ENCODE results near the gene DDX25. TPM values are rescaled to one million over a fixed set of nuclear protein-coding genes. Genes with fewer than 3 reads are reported as not detected.
"Not testable (repeated sequence)": the region's sequence is repeated elsewhere in the genome, so short reads cannot be mapped to it uniquely, and the experiment has no call there.

DDX25 gene
- polyA plus RNA-seq, 3 donors from 2014 or later: not detected

DNA sequence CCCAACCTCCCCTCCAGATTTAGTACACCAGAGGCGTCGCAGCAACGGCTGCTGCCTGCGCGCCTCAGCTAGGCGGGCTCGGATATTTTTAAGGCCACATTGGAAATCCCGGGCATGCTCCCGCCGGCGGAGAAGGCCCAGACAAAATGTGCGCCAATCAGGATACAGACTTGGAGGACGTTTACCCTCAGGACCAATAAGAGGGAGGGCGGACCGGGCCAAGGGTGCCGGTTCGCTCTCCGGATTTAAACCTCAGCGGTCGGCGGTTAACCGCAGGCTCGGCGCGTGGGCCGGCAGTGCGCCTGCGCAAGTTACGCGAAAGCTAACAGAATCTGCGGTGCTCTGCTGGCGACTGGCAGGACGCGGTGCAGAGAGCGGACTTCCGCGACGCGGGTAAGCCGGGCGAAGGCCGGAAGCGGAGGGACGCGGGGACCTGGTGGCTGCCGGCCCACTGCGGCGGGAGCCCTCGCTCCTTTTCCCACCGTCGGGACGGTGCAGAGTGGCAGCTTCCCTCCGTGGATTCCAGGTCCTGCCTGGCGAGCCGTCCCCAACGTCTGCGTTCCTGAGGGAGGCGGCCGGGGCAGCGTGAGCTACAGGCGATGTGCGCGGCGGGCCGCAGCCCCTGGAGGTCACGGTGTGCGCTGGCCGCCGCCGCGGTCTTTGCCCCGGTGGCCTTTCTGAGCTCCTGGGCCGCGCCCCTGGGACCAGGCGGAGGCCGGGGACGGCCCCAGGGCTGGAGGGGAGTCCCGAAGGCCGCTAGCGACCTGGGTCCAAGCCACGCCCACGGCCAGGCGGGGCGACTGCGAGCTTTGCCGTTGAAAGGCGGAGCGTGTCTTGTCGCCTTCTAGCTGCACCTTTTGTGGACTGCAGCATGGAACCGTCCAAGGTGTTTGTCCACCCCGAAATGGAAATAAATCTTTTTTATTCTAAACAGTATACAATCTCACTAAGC lies 16.7 kb upstream of the DDX25 start, which contains the start of gene HYLS1:
Gene HYLS1 (plus strand): TSS at position 296 of the 952 bp plus-strand sequence. CDS start 11,701 bp downstream, outside the sequence.
- Mint-ChIP-seq H3K4me3 (peak within 1 kb of the TSS; percentile 85 to 97 (median 94)), H3K4me1 (peaks cover 20 to 46% of the 10 kb centered on the region in 2 donors), H3K9me3 (peaks cover 0 to 2% (median 0%) of the 10 kb centered on the region in 6 donors), H3K36me3 (peaks cover 0 to 3% (median 0%) of the 10 kb centered on the region in 3 donors), H3K27ac (peak within 1 kb of the TSS; percentile 91 to 99 (median 96)), H3K27me3 (ENCODE audit: low read depth in 3 of 3) (peaks cover 14 to 23% (median 17%) of the 10 kb centered on the region in 3 donors)
- peak; percentile 98 to 99 (median 98) for DNase-seq

DNA sequence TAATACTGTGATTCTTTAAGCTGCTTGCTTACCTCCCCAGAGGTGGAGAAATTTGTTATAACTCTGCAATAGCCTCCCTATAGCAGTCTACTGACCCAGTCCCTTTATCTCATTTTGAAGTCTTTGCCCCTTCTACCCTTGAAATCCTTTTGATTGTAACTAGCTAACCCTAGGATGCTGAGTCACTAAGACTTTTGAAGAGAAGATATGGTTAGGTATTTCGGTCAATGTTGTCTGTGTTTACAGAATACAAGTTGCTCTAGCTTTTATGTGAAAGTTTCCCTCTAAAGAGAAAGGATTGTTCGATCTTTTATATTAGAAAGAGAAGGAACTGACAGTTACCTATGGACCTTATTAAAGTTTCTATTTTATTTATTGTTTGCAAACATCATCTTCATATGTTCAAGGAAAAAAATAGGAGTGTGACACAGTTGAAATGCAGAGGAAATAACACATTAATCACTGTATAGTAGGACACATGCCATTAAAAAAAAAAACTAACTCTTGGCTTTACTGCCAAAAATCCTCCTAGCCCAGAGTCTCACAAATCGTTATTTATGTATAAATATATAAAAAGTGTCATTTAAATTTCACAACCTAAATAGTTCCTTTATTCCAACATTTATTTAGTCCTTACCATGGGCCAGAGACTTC lies 13.7 kb upstream of the DDX25 start:
- DNase-seq: no peak
- peak overlapping the region in 2 of 5 donors; percentile 15 to 44 for H3K4me3 Mint-ChIP-seq
- peaks cover 0 to 2% (median 0%) of the 10 kb centered on the region in 6 donors for H3K9me3 Mint-ChIP-seq
- peak overlapping the region in 1 of 6 donors; percentile 55 for H3K27ac Mint-ChIP-seq
- peaks cover 20 to 46% of the 10 kb centered on the region in 2 donors for H3K4me1 Mint-ChIP-seq
- peaks cover 6 to 13% (median 11%) of the 10 kb centered on the region in 3 donors for H3K36me3 Mint-ChIP-seq
- peaks cover 14 to 21% (median 17%) of the 10 kb centered on the region in 3 donors for H3K27me3 Mint-ChIP-seq (ENCODE audit: low read depth in 3 of 3)

DNA sequence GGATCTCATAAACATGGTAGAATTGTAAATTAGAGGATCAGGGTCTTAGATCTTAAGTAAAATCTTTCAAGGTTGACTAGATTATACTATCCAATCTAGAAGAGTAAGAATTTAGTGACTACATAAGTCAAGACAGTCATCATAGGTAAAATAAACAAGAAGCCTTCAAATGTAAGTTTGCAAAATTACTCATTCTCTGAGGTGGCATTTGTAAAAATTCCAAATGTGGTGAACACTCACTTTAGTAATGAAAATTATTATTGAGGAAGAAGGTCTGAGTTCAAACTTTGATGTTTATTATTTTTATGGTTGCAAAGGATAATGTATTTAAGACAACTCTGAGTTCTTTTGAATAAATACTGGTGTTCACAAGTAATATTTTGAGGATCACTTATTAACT lies 12.2 kb upstream of the DDX25 start:
- Mint-ChIP-seq H3K36me3 (peaks cover 6 to 13% (median 11%) of the 10 kb centered on the region in 3 donors), H3K27ac (no peak overlapping the region), H3K4me3 (no peak overlapping the region), H3K9me3 (peaks cover 0 to 2% (median 0%) of the 10 kb centered on the region in 6 donors), H3K27me3 (ENCODE audit: low read depth in 3 of 3) (peaks cover 8 to 15% (median 12%) of the 10 kb centered on the region in 3 donors), H3K4me1 (peaks cover 15 to 41% of the 10 kb centered on the region in 2 donors)
- DNase-seq: no peak

- DNase-seq: no peak
- Mint-ChIP-seq H3K27me3 (ENCODE audit: low read depth in 3 of 3) (peaks cover 0 to 6% (median 3%) of the 10 kb centered on the region in 3 donors), H3K4me1 (peaks cover 11 to 43% of the 10 kb centered on the region in 2 donors), H3K36me3 (peaks cover 6 to 13% (median 11%) of the 10 kb centered on the region in 3 donors), H3K4me3 (no peak overlapping the region), H3K9me3 (no peaks in the 10 kb centered on the region), H3K27ac (no peak overlapping the region)
Observed at GRCh38 chr11:125892994-125893393, 11.3 kb upstream of the DDX25 start.

GRCh38 chr11:125901872-125902271 lies 2.4 kb upstream of the DDX25 start:
- Mint-ChIP-seq H3K4me3 (peak overlapping the region; percentile 55 to 79 (median 77)), H3K27me3 (ENCODE audit: low read depth in 3 of 3) (peaks cover 5 to 19% (median 16%) of the 10 kb centered on the region in 3 donors), H3K27ac (peak overlapping the region in 3 of 6 donors; percentile 14 to 72 (median 34)), H3K9me3 (peaks cover 0 to 2% (median 0%) of the 10 kb centered on the region in 6 donors), H3K36me3 (peaks cover 10 to 15% (median 12%) of the 10 kb centered on the region in 3 donors), H3K4me1 (peaks cover 31 to 72% of the 10 kb centered on the region in 2 donors)
- no peak for DNase-seq

DNA sequence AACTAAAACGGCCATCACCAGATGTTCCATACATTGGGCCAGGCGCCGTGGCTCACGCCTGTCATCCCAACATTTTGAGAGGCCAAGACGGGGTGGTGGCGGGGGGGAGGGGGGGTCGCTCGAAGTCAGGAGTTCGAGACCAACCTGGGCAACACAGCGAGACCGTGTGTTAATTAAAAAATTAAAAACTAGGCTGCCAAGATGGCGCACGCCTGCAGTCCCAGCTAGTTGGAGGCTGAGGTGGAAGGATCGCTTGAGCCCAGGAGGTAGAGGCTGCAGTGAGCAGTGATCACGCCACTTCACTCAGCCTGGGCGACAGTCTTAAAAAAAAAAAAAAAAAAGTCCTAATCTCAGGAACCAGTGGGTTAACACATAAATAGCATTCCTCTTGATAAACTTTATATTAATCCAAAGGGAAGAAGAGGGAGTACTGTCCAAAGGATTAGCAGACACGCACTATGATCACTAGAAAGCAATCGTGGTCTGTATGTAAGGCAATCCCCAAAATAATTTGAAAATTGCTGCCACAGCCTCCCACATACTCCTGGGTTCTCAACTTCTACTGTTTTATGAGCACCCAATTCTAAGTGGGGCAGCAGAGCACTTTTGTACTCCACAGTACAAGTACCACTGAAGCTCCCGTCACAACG lies 1.9 kb upstream of the DDX25 start:
- Mint-ChIP-seq H3K4me1 (peaks cover 31 to 67% of the 10 kb centered on the region in 2 donors), H3K4me3 (peak overlapping the region; percentile 94 to 98 (median 96)), H3K36me3 (peaks cover 10 to 15% (median 12%) of the 10 kb centered on the region in 3 donors), H3K27ac (peak overlapping the region; percentile 84 to 92 (median 89)), H3K9me3 (peaks cover 0 to 2% (median 0%) of the 10 kb centered on the region in 6 donors), H3K27me3 (ENCODE audit: low read depth in 3 of 3) (peaks cover 7 to 20% (median 16%) of the 10 kb centered on the region in 3 donors)
- DNase-seq: no peak

GRCh38 chr11:125902927-125903710 lies 1.2 kb upstream of the DDX25 start, which contains the start of gene PUS3:
Gene PUS3, minus strand, starts transcription at chr11:125903206. Its CDS starts 6,922 bp downstream, at chr11:125896284.
- Mint-ChIP-seq H3K27me3 (ENCODE audit: low read depth in 3 of 3) (peaks cover 12 to 20% (median 16%) of the 10 kb centered on the region in 3 donors), H3K4me1 (peaks cover 28 to 60% of the 10 kb centered on the region in 2 donors), H3K9me3 (peaks cover 0 to 2% (median 0%) of the 10 kb centered on the region in 6 donors), H3K27ac (peak within 1 kb of the TSS; percentile 84 to 92 (median 89)), H3K4me3 (peak within 1 kb of the TSS; percentile 94 to 98 (median 96)), H3K36me3 (peaks cover 10 to 15% (median 12%) of the 10 kb centered on the region in 3 donors)
- peak; percentile 80 to 82 (median 80) for DNase-seq

GRCh38 chr11:125904678-125905077 lies 370 bp downstream of the DDX25 start:
- no peak for DNase-seq
- H3K27me3 Mint-ChIP-seq (ENCODE audit: low read depth in 3 of 3): peaks cover 14 to 20% (median 16%) of the 10 kb centered on the region in 3 donors
- H3K9me3 Mint-ChIP-seq: peaks cover 0 to 2% (median 0%) of the 10 kb centered on the region in 6 donors
- peak overlapping the region; percentile 66 to 78 (median 67) for H3K4me3 Mint-ChIP-seq
- peaks cover 28 to 51% of the 10 kb centered on the region in 2 donors for H3K4me1 Mint-ChIP-seq
- H3K36me3 Mint-ChIP-seq: peaks cover 4 to 7% (median 6%) of the 10 kb centered on the region in 3 donors
- H3K27ac Mint-ChIP-seq: no peak overlapping the region

DNA sequence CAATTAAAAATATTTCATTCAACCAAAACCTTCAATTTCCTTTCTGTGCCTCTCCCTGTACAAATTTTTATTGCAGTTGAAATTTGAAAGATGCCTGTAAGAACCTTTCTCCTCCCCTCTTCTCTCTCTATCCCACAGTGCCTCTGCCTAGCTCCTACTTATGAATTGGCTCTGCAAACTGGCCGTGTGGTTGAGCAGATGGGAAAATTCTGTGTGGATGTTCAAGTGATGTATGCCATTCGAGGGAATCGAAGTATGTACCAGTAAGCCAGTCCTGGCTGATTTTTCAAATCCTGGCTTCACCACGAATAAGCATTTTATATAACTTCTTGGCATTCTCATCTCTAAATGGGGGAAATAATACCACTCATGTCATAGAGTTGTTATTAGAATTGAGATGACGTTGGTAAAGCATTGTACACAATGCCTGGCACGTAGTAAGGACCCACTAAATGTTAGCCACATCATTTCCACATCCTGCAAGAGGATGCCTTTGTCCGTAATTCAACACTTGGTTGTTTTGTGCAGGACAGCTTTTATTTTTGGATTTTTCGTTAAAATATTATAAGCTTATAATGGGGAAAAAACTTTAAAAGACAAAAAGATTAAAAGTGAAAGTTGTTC lies 6.0 kb downstream of the DDX25 start:
- H3K27ac Mint-ChIP-seq: no peak overlapping the region
- no peak for DNase-seq
- no peak overlapping the region for H3K4me3 Mint-ChIP-seq
- H3K9me3 Mint-ChIP-seq: no peaks in the 10 kb centered on the region
- no peaks in the 10 kb centered on the region for H3K36me3 Mint-ChIP-seq
- H3K27me3 Mint-ChIP-seq (ENCODE audit: low read depth in 3 of 3): peaks cover 7 to 20% (median 18%) of the 10 kb centered on the region in 3 donors
- peaks cover 0 to 2% of the 10 kb centered on the region in 2 donors for H3K4me1 Mint-ChIP-seq

GRCh38 chr11:125914601-125915000 lies 10.3 kb downstream of the DDX25 start:
- peaks cover 5 to 19% (median 12%) of the 10 kb centered on the region in 3 donors for H3K27me3 Mint-ChIP-seq (ENCODE audit: low read depth in 3 of 3)

GRCh38 chr11:125916683-125917347 lies 12.5 kb downstream of the DDX25 start:
- Mint-ChIP-seq H3K4me1 (no peaks in the 10 kb centered on the region), H3K27ac (no peak overlapping the region), H3K36me3 (no peaks in the 10 kb centered on the region), H3K4me3 (no peak overlapping the region), H3K27me3 (ENCODE audit: low read depth in 3 of 3) (peaks cover 5 to 12% (median 7%) of the 10 kb centered on the region in 3 donors), H3K9me3 (no peaks in the 10 kb centered on the region)
- DNase-seq: no peak

More at GRCh38 chr11:125914601-125915000, 10.3 kb downstream of the DDX25 start:
- H3K4me1 Mint-ChIP-seq, H3K4me3 Mint-ChIP-seq, H3K36me3 Mint-ChIP-seq, H3K9me3 Mint-ChIP-seq, H3K27ac Mint-ChIP-seq, DNase-seq: not testable (repeated sequence)

All from immature natural killer cell (primary cell).